GM21390 (cell line): ENCODE data around the gene AFAP1L1.
A peak's percentile ranks its signal among the peaks of the same experiment; 100 is the strongest.

Source experiments
- ATAC-seq: cut with Tn5 transposase; IDR thresholded peaks from one replicate; pipeline ENCODE4 v1.9.1; 2021; ENCODE audit not compliant: unreplicated experiment

AFAP1L1 gene

DNA sequence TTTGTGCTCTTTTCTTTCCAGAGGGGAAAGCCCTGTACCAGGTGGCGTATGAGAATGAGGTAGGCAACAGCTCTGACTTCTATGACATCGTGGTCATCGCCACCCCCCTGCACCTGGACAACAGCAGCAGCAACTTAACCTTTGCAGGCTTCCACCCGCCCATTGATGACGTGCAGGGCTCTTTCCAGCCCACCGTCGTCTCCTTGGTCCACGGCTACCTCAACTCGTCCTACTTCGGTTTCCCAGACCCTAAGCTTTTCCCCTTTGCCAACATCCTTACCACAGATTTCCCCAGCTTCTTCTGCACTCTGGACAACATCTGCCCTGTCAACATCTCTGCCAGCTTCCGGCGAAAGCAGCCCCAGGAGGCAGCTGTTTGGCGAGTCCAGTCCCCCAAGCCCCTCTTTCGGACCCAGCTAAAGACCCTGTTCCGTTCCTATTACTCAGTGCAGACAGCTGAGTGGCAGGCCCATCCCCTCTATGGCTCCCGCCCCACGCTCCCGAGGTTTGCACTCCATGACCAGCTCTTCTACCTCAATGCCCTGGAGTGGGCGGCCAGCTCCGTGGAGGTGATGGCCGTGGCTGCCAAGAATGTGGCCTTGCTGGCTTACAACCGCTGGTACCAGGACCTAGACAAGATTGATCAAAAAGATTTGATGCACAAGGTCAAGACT lies 96.5 kb downstream of the AFAP1L1 start:
- ATAC-seq: no peak

DNA sequence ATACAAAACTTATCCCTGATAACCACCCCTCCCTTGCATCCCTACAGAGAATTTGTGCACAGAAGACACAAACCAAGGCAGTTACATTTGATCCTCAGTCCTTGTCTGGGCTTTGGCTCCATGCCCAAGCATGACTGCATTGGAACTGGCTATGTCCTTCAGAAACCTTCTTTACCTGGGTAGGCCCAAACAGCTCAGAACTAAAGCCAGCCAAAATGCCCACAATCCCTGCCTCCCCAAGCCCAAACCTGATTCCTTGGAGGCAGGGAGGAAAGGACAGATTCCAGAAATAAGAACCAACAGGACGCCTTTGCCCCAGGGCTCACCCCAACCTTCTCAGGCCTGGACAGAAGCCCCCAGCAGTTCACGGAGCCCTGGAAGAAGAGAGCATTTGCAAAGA lies 99.2 kb downstream of the AFAP1L1 start:
- ATAC-seq: no peak

DNA sequence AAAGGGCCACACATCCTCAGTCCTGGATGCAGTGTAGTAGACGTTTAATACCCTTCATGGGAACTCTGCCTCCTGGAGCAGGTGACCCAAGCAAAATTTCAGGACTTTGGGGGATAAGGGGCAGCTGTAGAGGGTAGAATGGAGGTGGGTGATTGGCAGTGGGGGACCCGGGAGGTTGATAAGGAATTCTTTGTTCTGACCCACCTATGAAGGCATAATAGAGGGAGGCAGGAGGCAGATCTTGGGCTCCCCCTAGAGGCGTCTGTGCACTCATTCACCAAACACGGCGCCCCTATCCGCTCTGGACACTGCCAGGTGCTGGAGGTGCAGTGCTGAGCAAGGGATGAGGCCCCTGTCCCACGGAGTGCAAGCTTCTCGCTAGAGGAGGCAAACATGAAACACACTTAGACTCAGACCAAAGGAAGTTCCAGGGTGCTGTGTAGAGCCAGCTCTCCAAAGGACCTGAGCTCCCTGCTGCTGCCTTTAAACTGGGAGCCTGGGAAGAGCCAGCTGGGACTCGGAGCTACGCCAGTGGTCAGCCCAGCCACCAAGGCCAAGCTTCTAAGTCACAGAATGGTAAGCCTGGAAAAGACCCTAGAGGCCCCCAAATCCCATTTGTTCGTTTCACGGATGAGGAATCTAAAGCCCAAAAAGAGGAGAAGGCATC lies 99.8 kb downstream of the AFAP1L1 start:
- ATAC-seq: peak; percentile 84

DNA sequence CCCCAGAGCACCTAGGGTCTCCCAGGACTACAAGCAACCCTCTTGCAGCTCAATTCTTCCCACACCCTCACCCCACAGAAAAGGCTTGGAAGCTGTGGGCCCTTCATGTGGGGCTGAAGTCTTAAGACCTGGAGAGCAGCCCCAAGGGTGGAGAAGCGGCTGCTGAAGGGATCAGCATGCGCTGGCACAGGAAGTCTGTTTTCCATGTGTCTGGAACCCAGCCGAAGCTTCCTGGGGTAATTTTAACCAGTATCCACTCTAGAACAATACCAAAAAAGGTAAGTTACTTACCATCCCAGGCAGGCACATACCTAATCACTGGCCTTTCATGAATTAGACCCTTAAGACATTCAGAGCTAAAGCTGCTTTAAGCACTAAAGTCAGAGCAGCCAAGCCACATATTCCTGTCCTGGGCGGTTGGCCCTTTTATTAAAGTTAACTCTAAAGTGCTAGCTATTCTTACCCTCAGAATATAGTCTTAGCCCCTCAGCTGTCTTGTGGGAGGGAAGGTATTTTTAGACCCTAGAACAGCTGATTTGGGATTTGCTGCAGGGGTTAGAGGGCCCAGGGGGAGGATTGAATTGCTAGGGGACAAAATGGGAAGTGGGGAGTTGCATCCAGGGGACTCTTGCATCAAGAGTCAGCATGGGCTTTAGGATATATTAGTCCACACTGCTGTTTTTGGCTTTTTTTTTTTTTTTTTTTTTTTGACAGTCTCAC lies 100.6 kb downstream of the AFAP1L1 start:
- ATAC-seq: no peak

DNA sequence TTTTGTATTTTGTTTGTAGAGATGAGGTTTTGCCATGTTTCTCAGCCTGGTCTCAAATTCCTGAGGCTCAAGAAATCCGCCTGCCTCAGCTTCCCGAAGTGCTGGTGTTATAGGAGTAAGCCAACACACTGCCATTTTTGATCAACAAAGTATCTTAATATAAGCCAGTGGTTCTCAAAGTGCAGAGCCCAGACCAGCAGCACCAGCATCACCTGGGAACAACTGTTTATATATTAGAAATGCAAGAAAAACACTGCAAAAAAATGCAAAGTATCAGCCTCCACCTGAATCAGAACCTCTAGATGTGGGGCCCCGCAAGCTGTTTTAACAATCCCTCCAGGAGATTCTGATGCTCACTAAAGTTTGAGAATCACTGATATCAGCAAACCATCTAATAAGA lies 101.3 kb downstream of the AFAP1L1 start:
- no peak for ATAC-seq

DNA sequence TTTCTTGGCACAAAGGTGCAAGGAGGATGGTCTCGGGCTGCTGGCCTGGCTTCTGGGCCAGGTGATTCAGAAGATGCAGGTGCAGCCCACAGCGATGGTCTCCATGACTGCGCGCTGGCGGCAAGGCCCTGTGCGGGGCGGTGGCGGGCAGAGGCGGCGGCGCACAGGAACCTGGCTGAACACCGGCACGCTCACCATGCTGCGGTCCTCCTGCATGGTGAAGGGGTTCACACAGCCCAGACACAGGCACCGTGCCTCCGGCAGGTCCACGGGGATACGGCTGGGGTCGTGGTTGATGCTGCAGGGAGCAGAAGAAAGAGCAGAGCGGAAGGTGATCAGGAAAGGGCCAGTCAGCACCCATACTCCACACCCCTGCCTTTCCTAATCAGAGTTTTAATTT lies 102.6 kb downstream of the AFAP1L1 start:
- ATAC-seq: no peak

DNA sequence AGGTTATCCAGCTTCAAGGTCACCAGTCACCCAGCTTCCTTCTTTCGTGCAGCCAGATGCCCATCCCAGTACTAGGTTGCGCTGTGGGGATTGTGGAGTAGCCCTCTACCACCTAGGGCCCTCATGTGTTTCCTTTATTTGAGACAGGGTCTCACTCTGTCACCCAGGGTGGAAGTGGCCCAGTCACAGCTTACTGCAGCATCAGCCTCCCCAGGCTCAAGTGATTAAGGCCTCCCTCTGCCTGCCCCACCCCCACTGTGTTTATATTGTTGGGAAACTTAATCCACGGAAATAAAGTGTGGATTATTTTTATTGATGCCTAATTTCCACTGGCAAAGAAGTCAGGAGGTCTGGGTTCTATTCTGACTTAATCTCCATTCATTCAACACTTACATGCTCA lies 103.1 kb downstream of the AFAP1L1 start:
- no peak for ATAC-seq

DNA sequence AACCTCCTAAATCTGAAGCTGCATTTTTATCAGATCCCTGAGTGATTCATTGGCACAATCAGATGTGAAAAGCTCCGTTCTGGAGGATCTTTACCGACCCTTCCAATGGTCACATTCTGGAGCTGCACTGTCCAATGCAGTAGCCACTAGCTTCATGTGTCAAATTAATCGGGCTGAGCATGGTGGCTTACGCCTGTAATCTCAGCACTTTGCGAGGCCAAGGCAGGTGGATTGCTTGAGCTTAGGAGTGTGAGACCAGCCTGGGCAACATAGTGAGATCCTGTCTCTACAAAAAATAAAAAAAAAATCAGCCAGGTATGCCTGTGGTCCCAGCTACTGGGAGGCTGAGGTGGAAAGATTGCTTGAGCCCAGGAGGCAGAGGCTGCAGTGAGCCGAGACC lies 103.8 kb downstream of the AFAP1L1 start:
- ATAC-seq: no peak

DNA sequence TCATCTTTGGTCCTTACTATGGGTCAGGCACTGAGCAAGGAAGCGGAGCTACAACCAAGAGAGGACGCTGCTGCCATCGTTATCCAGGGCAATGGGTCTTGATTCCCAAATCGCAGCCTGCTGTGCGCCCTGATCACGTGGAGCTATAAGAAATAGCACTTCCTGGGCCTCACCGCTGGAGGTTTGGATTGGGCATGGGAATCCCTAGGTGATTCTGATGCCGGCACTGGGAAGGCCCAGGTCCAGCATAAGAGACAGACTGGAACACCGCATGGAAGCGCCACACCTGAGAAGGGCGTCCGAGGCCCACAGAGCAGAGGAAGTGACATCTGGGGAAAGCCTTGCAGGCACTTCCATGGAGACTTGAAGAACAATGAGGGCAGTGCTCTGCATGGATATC lies 104.4 kb downstream of the AFAP1L1 start:
- ATAC-seq: no peak

DNA sequence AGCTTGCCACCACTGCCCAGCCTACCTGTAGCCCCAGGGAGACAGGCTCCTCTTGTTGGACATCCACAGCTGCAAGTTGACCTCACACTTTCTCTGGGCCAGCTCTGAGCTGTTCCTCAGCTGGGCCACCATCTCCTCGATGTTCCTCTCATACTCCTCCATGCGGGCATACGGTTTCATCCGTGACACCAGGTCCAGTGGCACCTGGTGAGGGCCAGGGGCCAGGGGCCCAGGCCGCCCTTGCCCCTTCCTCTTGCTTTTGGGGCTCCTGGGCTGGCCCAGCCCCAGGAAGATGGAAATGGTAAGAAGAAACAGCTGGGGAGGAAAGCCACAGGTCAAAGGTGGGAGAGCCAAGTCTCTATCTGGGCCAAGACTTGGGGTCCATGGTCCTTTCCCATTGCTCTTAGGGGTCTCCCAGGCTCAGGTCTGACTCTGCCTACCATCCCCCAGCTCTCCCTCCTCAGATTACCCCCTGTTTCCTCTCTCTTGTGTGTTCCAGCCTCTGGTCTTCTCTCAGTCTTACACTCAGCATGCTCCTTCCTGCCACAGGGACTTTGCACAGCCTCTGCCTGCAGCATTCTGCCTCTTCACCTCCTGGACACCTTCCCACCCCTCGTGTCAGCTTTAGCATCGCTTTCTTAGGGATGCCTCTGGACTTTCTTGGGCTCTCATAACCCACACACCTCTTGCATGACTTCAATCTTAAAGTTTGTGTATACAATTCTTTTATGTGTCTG lies 105.2 kb downstream of the AFAP1L1 start:
- no peak for ATAC-seq

DNA sequence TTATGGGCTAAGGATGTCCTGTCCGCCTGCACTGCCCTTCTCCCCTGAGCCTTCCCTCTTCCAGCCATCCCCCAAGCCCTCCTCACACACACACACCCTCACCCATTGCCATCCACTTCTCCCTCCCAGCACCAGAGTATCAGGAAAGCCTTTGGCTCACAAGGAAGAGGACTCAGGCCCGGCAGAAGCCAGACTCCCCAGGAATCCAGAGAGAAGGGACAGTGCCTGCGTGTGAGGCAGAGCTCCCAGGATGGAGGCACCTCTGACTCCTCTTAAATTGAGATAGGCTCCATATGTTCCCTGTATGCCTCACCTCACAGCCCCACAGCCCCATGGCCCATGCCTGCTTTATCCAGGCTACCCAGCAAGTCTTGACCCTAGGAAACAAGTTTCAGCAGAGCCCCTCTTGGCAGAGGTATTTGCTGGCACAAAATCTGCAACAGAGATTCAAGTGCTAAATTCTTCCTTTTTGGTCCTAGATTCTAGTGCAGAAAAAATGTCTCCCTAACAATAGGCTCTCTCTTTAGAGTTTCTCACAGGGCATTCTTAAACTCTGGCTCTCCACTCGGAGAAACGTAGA lies 106.7 kb downstream of the AFAP1L1 start:
- ATAC-seq: no peak

DNA sequence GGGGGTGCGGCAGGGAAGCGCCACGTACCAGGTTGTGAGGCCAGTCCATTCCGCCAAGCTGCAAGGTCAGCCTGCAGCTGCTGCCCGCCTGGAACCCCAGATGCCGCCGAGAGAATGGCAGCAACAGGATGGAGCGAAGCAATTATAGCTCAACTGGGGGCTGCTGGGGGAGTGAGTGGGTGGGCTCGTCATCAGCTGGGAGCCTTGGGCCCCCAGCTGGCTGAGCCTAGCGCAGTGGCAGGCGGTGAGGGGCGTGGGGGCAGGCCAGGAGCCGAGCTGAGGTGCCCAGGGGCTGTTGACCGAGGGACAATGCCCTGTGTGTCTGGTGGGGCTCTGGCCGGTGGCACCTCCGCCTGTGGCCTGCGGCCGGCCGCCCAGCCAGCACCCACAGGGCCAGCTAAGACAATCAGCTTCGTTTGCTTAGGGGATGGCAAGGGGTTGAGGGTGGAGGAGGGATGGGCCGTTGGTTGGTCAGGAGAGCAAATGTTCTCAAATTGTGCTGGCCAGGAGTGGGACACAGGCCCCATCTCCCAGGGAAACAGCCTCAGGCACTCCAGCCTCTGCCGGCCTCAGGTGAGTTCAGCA lies 107.6 kb downstream of the AFAP1L1 start, which contains the start of gene IL17B:
Gene IL17B, minus strand, starts transcription at position 116 of the 585 bp plus-strand sequence. Its CDS starts 67 bp downstream, at position 49.
- ATAC-seq: no peak

DNA sequence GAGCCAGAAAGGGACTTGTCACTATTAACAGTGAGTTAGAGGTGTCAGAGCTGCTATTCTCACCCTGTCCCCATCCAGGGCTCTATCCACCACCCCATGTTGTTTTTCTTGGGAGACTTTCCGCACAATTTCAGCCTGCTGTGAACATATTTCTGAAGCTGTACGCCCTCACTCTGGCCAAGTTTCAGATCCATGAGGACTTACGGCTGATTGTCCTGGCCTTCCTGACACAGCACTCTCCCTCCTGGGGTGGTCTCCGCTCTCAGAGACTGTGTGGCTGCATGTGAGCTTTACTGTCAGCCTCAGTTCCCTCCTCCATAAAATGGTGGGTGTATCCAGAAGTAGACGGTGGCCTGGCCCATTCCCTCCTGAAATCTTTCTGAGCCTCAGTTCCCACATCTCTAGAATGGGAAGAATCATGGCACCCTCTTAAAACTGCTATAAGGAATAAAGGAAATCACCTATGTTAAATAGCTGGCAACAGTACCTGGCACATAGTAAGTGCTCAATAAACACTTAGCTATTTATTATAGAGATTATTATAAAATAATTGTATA lies 108.2 kb downstream of the AFAP1L1 start:
- ATAC-seq: no peak

DNA sequence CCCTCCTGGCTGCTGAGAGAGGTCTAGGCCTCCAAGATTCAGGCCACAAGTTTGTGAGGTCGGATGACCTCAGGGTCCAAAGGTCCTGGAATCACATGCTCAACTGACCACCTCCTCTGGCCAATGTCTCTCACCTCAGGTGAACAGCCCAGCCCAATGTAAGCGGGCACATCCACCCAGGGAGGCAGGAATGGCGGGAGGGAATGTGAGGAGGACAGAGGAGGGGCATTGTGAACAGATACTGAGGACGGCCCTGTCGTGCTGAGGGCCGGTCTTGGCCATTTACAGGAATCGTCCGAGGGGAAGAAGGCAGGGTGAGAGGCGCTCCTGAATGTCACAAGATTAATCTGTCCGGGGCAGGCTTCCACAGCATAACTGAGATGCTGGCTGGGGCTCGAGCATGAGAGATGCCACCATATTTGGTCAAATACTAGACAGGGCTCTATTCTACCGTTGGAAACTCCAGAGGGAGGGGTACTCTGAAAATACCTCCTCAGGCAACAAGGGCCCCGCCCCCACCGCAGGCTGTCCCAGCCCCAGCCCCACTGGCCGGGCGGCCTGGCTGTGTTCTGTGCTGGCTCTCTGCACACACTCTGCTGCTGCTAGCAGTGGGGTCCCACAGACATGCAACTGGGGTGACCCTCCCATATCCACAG lies 108.9 kb downstream of the AFAP1L1 start:
- no peak for ATAC-seq

DNA sequence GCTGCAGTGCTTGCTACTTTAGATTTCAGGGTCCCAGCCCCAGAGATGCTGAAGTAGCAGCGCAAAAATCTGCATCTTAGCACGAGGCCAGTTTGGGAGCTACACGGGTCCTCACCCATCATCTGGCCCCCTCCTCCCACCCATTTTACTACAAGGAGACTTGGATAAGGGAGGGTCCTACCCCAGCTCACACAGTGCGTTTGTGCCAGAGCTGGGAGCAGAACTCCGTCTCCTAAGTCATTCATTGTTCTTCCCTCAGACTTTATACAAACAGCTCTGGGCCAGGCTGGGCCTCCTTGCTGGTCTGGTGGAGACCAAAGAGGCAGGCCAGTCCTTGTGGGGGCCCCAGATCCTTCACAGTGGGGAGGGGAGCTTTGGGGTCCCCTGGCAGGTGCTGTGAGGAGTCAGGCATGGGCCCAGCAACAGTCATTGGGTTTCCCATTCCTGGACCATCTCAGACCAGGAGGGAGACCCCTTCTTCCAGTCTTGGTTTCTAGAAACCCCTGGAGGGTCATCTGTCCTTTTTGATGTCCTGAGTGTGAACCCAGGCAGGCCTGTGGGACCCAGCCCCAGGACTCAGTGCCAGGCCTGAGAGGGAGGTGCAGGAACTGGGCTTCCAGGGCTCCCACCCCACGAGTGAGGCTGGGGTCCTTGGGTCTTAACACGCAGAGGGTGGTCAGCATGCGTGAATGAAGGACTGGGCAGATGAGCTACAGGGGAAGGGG lies 109.8 kb downstream of the AFAP1L1 start:
- peak; percentile 34 for ATAC-seq

DNA sequence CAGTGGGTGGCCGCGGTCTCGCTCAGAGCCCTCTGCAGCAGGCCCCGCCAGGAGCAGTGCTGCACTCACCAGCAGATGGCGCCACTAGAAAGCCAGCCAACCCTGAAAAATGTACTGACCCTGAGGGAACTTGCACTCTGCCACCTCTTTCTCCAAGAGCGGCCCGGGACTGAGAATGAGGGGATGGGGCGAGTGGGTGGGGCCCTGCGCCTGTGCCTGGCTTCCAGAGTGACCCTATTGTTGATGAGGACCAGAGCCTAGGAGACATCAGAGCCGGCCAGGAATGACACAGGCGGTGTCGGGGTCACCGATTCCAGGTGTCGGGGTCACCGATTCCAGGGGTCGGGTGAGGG lies 110.3 kb downstream of the AFAP1L1 start:
- peak; percentile 86 for ATAC-seq

DNA sequence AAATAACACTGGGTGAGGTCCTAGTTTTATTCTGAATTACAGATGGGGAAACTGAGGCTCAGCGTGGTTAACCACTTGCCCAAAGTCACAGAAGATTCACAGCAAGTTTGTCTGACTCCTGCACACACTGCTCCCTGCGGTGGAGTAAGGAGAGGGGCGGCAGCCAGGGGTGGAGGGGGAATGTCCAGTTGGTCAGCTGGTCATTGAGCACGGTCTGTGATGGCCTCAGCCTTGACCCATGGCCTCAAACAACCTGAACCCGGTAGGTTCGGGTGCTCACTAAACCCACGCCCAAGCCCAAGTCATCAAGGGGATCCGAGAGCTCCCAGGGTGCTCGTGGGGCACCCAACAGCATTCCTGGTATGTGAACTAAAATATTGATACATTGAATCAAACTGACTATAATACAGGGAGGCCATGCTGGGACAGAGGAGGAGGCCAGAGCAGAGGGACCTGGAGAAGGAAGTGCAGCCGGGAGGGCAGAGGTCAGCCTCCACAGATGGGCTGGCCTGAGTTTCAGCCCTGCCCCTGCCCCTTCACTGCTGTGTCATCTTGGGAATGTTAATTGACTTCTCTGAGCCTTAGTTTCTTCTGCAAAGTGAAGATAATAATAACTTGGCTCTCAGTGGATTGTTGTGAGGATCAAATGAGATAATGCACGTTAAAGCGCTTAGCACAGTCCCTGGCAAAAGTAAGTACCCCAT lies 111.0 kb downstream of the AFAP1L1 start:
- no peak for ATAC-seq

DNA sequence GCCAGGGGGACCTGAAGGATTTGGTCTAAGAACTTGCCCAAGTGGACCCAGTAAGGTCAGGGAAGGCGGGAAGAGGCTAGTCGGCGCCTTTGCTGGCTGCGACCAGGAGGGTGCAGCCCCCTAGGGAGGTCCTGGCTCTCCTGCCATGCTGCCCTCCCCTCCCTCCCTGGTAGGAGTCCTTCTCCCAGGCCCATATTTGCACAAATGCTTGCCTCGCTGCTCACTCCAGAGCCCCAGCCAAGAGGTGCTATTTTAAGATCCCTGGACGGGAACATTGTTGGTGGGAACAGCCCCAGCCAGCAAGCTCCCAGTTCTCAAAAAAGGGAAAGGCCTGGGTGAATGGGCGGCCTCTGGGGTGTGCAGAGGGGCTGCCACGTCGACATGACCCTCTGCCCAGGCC lies 111.7 kb downstream of the AFAP1L1 start:
- ATAC-seq: no peak

DNA sequence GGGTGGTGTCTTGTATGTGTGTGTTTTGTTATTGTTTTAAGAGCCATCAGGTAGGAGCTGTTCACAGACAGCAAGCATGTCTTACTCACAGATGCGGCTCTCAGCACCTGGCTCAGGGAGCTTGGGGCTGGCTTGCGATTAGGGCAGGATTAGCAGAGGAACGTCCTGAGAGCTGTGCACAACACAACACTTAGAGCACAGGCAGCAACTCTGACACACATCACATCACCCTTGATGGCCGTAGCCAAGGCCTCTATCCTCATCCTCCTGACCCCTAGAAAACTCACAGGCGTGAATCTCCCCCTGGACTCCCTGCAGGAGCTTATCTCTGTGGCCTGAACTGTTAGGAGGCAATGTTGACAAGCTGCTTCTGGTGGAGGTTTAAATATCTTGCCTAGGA lies 114.5 kb downstream of the AFAP1L1 start:
- ATAC-seq: no peak
